HepG2 (cell line): ENCODE measurements around the gene TLN1. TPM values are rescaled to one million over a fixed set of nuclear protein-coding genes. Genes with fewer than 3 reads are reported as not detected.

Source experiments
- CCDC6 ChIP-seq: sonication (generic); formaldehyde crosslinking; IDR thresholded peaks from 2 replicates; pipeline ENCODE4 v1.8.1; 2022; ENCODE audit warnings: mild to moderate bottlenecking, missing genetic modification reagents, moderate library complexity
- ELF3 ChIP-seq: IDR thresholded peaks from 2 replicates; pipeline ENCODE4 v1.6.1; 2016; ENCODE audit warnings: missing genetic modification reagents, missing compliant biosample characterization
- GFI1 ChIP-seq: sonication (generic); formaldehyde crosslinking; IDR thresholded peaks from 2 replicates; pipeline ENCODE4 v1.5.0; 2020; ENCODE audit warnings: missing genetic modification reagents, mild to moderate bottlenecking, borderline replicate concordance
- JARID2 ChIP-seq: sonication (generic); formaldehyde crosslinking; IDR thresholded peaks from 2 replicates; pipeline ENCODE4 v1.8.1; 2023; ENCODE audit warnings: missing genetic modification reagents, inconsistent platforms; ENCODE audit not compliant: insufficient replicate concordance
- RAD51 ChIP-seq: fragments of 450-650 bp; IDR thresholded peaks from 2 replicates; pipeline ENCODE4 v1.6.1; 2016; ENCODE audit warnings: borderline replicate concordance
- REXO4 ChIP-seq: sonication (generic); formaldehyde crosslinking; IDR thresholded peaks from 2 replicates; pipeline ENCODE4 v1.8.0; 2022; ENCODE audit warnings: missing genetic modification reagents, mild to moderate bottlenecking, borderline replicate concordance
- RFX3 ChIP-seq: IDR thresholded peaks from 2 replicates; pipeline ENCODE4 v1.6.1; 2016; ENCODE audit warnings: missing biosample characterization, missing genetic modification reagents
- RXRA ChIP-seq: sonication (generic); formaldehyde crosslinking; IDR thresholded peaks from 2 replicates; pipeline ENCODE4 v1.5.1; 2020; ENCODE audit warnings: missing genetic modification reagents
- SP140L ChIP-seq: sonication (generic); formaldehyde crosslinking; IDR thresholded peaks from 2 replicates; pipeline ENCODE4 v1.4.0; 2020; ENCODE audit warnings: missing genetic modification reagents, borderline replicate concordance
- ZBED4 ChIP-seq: sonication (generic); formaldehyde crosslinking; IDR thresholded peaks from 2 replicates; pipeline ENCODE4 v1.4.0; 2020; ENCODE audit warnings: missing genetic modification reagents, borderline replicate concordance
- ZBTB26 ChIP-seq: IDR thresholded peaks from 2 replicates; pipeline ENCODE4 v1.6.1; 2016; ENCODE audit warnings: missing compliant biosample characterization, missing genetic modification reagents, borderline replicate concordance
- ZNF407 ChIP-seq: sonication (generic); formaldehyde crosslinking; IDR thresholded peaks from one replicate; pipeline ENCODE4 v1.5.1; 2020; ENCODE audit warnings: mild to moderate bottlenecking, missing genetic modification reagents; ENCODE audit errors: not compliant biosample characterization
- ZNF570 ChIP-seq: sonication (generic); formaldehyde crosslinking; IDR thresholded peaks from 2 replicates; pipeline ENCODE4 v1.4.0; 2020; ENCODE audit warnings: mild to moderate bottlenecking, missing genetic modification reagents, borderline replicate concordance
- ZNF597 ChIP-seq: sonication (generic); formaldehyde crosslinking; IDR thresholded peaks from 2 replicates; pipeline ENCODE4 v1.5.0; 2020; ENCODE audit warnings: missing genetic modification reagents
- polyA plus RNA-seq, 8 experiments: library from polyadenylated mRNA; depleted of rRNA in 3 of 8; stranded (reverse) in 7 of 8; unstranded in 1 of 8; fragments of >200 nt; fragmentation: Illumina TruSeq in 4 of 8; extraction: Trizol in 4 of 8; gene quantifications; 2 replicates each; pipeline versions ENCODE4 v1.2.1 to v1.2.3, GENCODE V29; 2011 to 2016; ENCODE audit warnings: low read depth in 4 of 8, missing spikeins in 1 of 8, mixed read lengths in 1 of 8; ENCODE audit not compliant: insufficient read depth in 1 of 8
- total RNA-seq, 5 experiments: library from RNA; depleted of rRNA; stranded (reverse); fragments of >200 nt; fragmentation: Illumina TruSeq; extraction: Trizol; gene quantifications; 2 replicates each; pipeline ENCODE4 v1.2.3, GENCODE V29; 2016; ENCODE audit warnings: low read depth in 1 of 5

TLN1 gene
- total and polyA plus RNA-seq, 2 of the 13 experiments (the other 11 are each of a cell fraction or from before 2014, with no cell fraction given), result 35.2 to 51.8 TPM

- TF ChIP-seq ZBTB26 (CRISPR knock-in tag) (no peak; the same call in 1 of the 2 replicates), ZNF407 (CRISPR knock-in tag) (peak; percentile 75), RFX3 (CRISPR knock-in tag) (peak; percentile 53), ZNF597 (CRISPR knock-in tag) (peak; percentile 82; the same call in 1 of the 2 replicates), JARID2 (CRISPR knock-in tag) (peak; percentile 81), REXO4 (0 out of 2 replicates have a peak, but pooled peaks have one; percentile 80), ZBED4 (CRISPR knock-in tag) (peak; percentile 42), ZNF570 (0 out of 2 replicates have a peak, but pooled peaks have one; percentile 14), ELF3 (peak; percentile 97), RAD51 (no peak; the same call in 1 of the 2 replicates), RXRA (CRISPR knock-in tag) (peak; percentile 70), GFI1 (0 out of 2 replicates have a peak, but pooled peaks have one; percentile 7), CCDC6 (CRISPR knock-in tag) (peak; percentile 85), SP140L (CRISPR knock-in tag) (peak; percentile 68; the same call in 1 of the 2 replicates)
These were observed 74.4 kb downstream of the TLN1 start, which contains the start of gene RMRP (continued) for GRCh38 chr9:35657546-35658136.
